CD14-positive monocyte (primary cell): ENCODE data around the gene SAMD5. TPM values are rescaled to one million over a fixed set of nuclear protein-coding genes. Genes with fewer than 3 reads are reported as not detected.

Experiments used
- DNase-seq, 3 donors: peaks; one replicate each; pipeline ENCODE4 v3.0.0-alpha.2; 2011 to 2022
- H2AFZ ChIP-seq: 2 replicates; pipeline ENCODE4 v1.6.0; 2012; ENCODE audit warnings: mild to moderate bottlenecking, low read depth, low read length, inconsistent platforms; ENCODE audit not compliant: insufficient read depth, poor library complexity, severe bottlenecking
- H3K27ac ChIP-seq, 2 donors: 1 replicate in 1 of 2; 2 replicates in 1 of 2; pipeline ENCODE4 v1.5.1; 2012 to 2013; ENCODE audit warnings: low read length in 2 of 2, control low read depth in 1 of 2, inconsistent platforms in 1 of 2, low read depth in 1 of 2, mild to moderate bottlenecking in 1 of 2
- H3K27me3 ChIP-seq, 2 donors: one replicate each; pipeline versions ENCODE4 v1.6.0 to v1.6.1; 2011 to 2013; ENCODE audit warnings: low read length in 2 of 2; ENCODE audit not compliant: control insufficient read depth in 2 of 2, insufficient read depth in 2 of 2
- H3K36me3 ChIP-seq, 2 donors: replicated peaks in 1 of 2; 1 replicate in 1 of 2; 2 replicates in 1 of 2; pipeline versions ENCODE4 v1.5.1 to v1.6.1; 2012 to 2013; ENCODE audit warnings: low read length in 2 of 2, control low read depth in 1 of 2, inconsistent platforms in 1 of 2, mild to moderate bottlenecking in 1 of 2; ENCODE audit not compliant: insufficient read depth in 2 of 2, control insufficient read depth in 1 of 2
- H3K4me1 ChIP-seq, 2 donors: 1 replicate in 1 of 2; 2 replicates in 1 of 2; pipeline versions ENCODE4 v1.5.1 to v1.6.1; 2012 to 2013; ENCODE audit warnings: low read length in 2 of 2, control low read depth in 1 of 2, inconsistent platforms in 1 of 2, mild to moderate bottlenecking in 1 of 2, moderate library complexity in 1 of 2; ENCODE audit not compliant: insufficient read depth in 2 of 2, control insufficient read depth in 1 of 2
- H3K4me2 ChIP-seq: replicated peaks from 2 replicates; pipeline ENCODE3; 2012; ENCODE audit warnings: low read length, moderate library complexity, mild to moderate bottlenecking; ENCODE audit not compliant: poor library complexity, severe bottlenecking; ENCODE audit errors: extremely low read depth
- H3K4me3 ChIP-seq, 3 experiments: fragments of 200-600 bp in 1 of 3; sonication (generic) in 1 of 3; replicated peaks in 1 of 3; 1 replicate in 2 of 3; 2 replicates in 1 of 3; pipeline ENCODE4 v1.5.1; 2011 to 2013; ENCODE audit warnings: low read length in 3 of 3, mild to moderate bottlenecking in 3 of 3, control low read depth in 2 of 3, low read depth in 2 of 3, inconsistent platforms in 1 of 3, moderate library complexity in 1 of 3
- H3K79me2 ChIP-seq: 2 replicates; pipeline ENCODE4 v1.6.0; 2012; ENCODE audit warnings: mild to moderate bottlenecking, control low read depth, inconsistent platforms, low read length, moderate library complexity; ENCODE audit not compliant: insufficient read depth
- H3K9ac ChIP-seq: 2 replicates; pipeline ENCODE4 v1.6.0; 2017; ENCODE audit warnings: low read length, mild to moderate bottlenecking; ENCODE audit not compliant: insufficient read depth, poor library complexity, severe bottlenecking
- H3K9me3 ChIP-seq, 2 donors: replicated peaks in 1 of 2; 1 replicate in 1 of 2; 2 replicates in 1 of 2; pipeline versions ENCODE4 v1.5.1 to v1.6.1; 2012 to 2013; ENCODE audit warnings: low read length in 2 of 2, control low read depth in 1 of 2; ENCODE audit not compliant: control insufficient read depth in 1 of 2, insufficient read depth in 1 of 2
- H4K20me1 ChIP-seq: 2 replicates; pipeline ENCODE4 v1.6.0; 2012; ENCODE audit warnings: mild to moderate bottlenecking, low read length, control low read depth, moderate library complexity; ENCODE audit not compliant: insufficient read depth
- H3K27ac Mint-ChIP-seq, 7 donors: one replicate each; pipeline ENCODE4 v1.8.0; 2020; ENCODE audit warnings: mild to moderate bottlenecking in 7 of 7, mixed read lengths in 7 of 7, moderate library complexity in 6 of 7, inconsistent platforms in 2 of 7
- H3K27me3 Mint-ChIP-seq, 3 donors: one replicate each; pipeline ENCODE4 v1.8.0; 2021 to 2022; ENCODE audit warnings: low read depth in 3 of 3, mild to moderate bottlenecking in 3 of 3, mixed read lengths in 3 of 3, moderate library complexity in 3 of 3, inconsistent platforms in 1 of 3
- H3K36me3 Mint-ChIP-seq, 2 donors: one replicate each; pipeline ENCODE4 v1.8.0; 2020; ENCODE audit warnings: mixed read lengths in 2 of 2, inconsistent platforms in 1 of 2, mild to moderate bottlenecking in 1 of 2
- H3K4me1 Mint-ChIP-seq: one replicate; pipeline ENCODE4 v1.8.0; 2020; ENCODE audit warnings: mild to moderate bottlenecking, mixed read lengths
- H3K4me3 Mint-ChIP-seq, 2 donors: one replicate each; pipeline ENCODE4 v1.8.0; 2020; ENCODE audit warnings: mild to moderate bottlenecking in 2 of 2, mixed read lengths in 2 of 2, moderate library complexity in 1 of 2
- H3K9me3 Mint-ChIP-seq, 7 donors: one replicate each; pipeline ENCODE4 v1.8.0; 2020 to 2022; ENCODE audit warnings: mixed read lengths in 7 of 7, mild to moderate bottlenecking in 6 of 7, moderate library complexity in 6 of 7, inconsistent platforms in 2 of 7
- CTCF ChIP-seq: fragments of 200-600 bp; IDR thresholded peaks from one replicate; pipeline ENCODE4 v1.8.0; 2022; ENCODE audit warnings: antibody characterized with exemption, mild to moderate bottlenecking
- WGBS: methylation state at CpG from one replicate; pipeline ENCODE4 v1.1.5; 2013; ENCODE audit warnings: missing lambda C conversion rate; ENCODE audit not compliant: insufficient coverage; 5-methylcytosine and 5-hydroxymethylcytosine counted together
- intact Hi-C, 2 donors: fragments of 100-400 bp; cut with micrococcal nuclease; formaldehyde crosslinking; loops; one replicate each; pipeline versions ENCODE4 v1.15.0 to v1.15.1; 2023
- polyA plus RNA-seq, 3 donors: library from polyadenylated mRNA; depleted of rRNA in 1 of 3; unstranded in 2 of 3; stranded (reverse) in 1 of 3; fragments of 300-500 nt in 2 of 3; fragments of >200 nt in 1 of 3; fragmentation: Illumina TruSeq in 2 of 3; gene quantifications; 1 replicate in 2 of 3; 2 replicates in 1 of 3; pipeline ENCODE4 v1.2.3, GENCODE V29; 2012 to 2021

Gene SAMD5
- polyA plus RNA-seq, 3 donors, result not detected

GRCh38 chr6:147553099-147553498 lies 44.6 kb downstream of the SAMD5 start:
- Mint-ChIP-seq H3K4me3 (no peak overlapping the region), H3K9me3 (peaks cover 0 to 2% (median 0%) of the 10 kb centered on the region in 7 donors), H3K4me1 (no peaks in the 10 kb centered on the region), H3K27ac (no peak overlapping the region), H3K27me3 (peaks cover 2 to 7% (median 6%) of the 10 kb centered on the region in 3 donors), H3K36me3 (no peaks in the 10 kb centered on the region)
- no peaks in the 10 kb centered on the region for H3K4me1 ChIP-seq
- no peaks in the 10 kb centered on the region for H3K36me3 ChIP-seq
- no peak overlapping the region for H2AFZ ChIP-seq
- DNase-seq, result no peak
- no peaks in the 10 kb centered on the region for H3K9me3 ChIP-seq
- H3K79me2 ChIP-seq, result no peaks in the 10 kb centered on the region
- no peak overlapping the region for H3K4me3 ChIP-seq
- intact Hi-C loops, result no loop called here
- TF ChIP-seq CTCF, result no peak
- H4K20me1 ChIP-seq, result no peaks in the 10 kb centered on the region
- no peaks in the 10 kb centered on the region for H3K27me3 ChIP-seq
- H3K9ac ChIP-seq, result no peak overlapping the region
- WGBS, result 80% methylated on average over 1 of the region's 1 CpG
- no peak overlapping the region for H3K4me2 ChIP-seq
- H3K27ac ChIP-seq, result no peak overlapping the region

GRCh38 chr6:147554281-147554680 lies 45.8 kb downstream of the SAMD5 start:
- H3K4me1 Mint-ChIP-seq, result no peaks in the 10 kb centered on the region
- Histone ChIP-seq H3K27me3 (no peaks in the 10 kb centered on the region), H3K4me2 (no peak overlapping the region), H3K36me3 (no peaks in the 10 kb centered on the region), H3K79me2 (no peaks in the 10 kb centered on the region), H2AFZ (no peak overlapping the region), H3K27ac (no peak overlapping the region), H3K4me1 (no peaks in the 10 kb centered on the region), H3K4me3 (no peak overlapping the region), H3K9me3 (no peaks in the 10 kb centered on the region), H4K20me1 (no peaks in the 10 kb centered on the region), H3K9ac (no peak overlapping the region)
- intact Hi-C loops, result no loop called here
- peaks cover 0 to 2% (median 0%) of the 10 kb centered on the region in 7 donors for H3K9me3 Mint-ChIP-seq
- H3K27me3 Mint-ChIP-seq, result peaks cover 2 to 7% (median 6%) of the 10 kb centered on the region in 3 donors
- WGBS, result 98% methylated on average over 4 of the region's 4 CpGs
- no peak overlapping the region for H3K4me3 Mint-ChIP-seq
- no peak for TF ChIP-seq CTCF
- no peak for DNase-seq
- no peaks in the 10 kb centered on the region for H3K36me3 Mint-ChIP-seq
- H3K27ac Mint-ChIP-seq, result no peak overlapping the region
